T-helper 1 cell treated with Interleukin-12 subunit alpha and Interleukin-12 subunit beta and Interleukin-4 antibody, amounts not matched to agents 30 ng/mL and 1 ng/mL, for 36 hours (primary cell): Measurements from ENCODE around the gene FANCC. TPM values are rescaled to one million over a fixed set of nuclear protein-coding genes. Genes with fewer than 3 reads are reported as not detected.

Experiments used
- intact Hi-C: fragments of 100-400 bp; cut with micrococcal nuclease; formaldehyde crosslinking; loops from one replicate; pipeline ENCODE4 v1.15.1; 2024
- total RNA-seq: library from RNA; stranded (reverse); gene quantifications from 2 replicates; pipeline ENCODE4 v1.2.3, GENCODE V29; 2022

FANCC gene
- total RNA-seq, 1 donor from 2014 or later, result 14.6 TPM

DNA sequence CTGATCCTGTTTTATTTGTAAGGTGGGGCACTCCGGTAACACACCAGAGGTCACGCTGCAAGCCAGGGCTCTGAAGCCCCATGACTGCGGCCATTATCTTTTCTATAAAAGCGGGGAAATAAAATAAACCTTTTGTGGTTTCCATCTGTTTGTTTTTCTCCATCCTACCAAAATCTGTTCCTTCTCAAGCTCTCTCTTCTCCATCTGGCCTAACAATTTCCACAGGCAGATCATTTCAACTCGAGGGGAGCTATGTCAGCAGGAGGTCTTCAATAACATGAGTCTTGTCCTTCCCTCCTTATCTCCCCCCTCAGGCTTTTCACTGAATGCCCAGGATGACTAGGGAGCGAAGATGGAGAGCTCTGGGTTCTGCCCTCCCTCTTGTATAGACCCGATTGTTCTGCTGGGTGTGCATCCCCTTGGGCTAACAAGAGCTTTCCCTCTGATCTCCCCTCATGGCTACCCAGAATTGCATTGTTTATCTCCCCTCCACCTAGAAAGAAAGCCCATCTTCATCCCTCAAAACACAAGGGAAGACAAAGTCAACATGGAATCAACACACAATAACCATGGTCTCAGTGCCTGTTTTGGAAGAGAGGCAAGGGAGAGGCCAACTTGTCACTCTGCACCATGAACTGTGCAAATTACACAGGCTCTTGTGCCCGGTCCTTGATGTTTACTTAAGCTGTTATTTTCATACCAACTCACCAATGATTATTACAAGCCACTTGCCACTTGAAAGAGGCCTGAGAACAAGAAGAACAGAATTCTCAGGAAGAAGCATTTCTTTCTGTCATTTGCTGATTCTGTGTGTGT, 187.8 kb downstream of the FANCC start:
- intact Hi-C loops, result loop anchor here (2.0 to 5.0 kb wide), 4 partner anchors 122 to 403 kb away; partner anchors contain the start of gene AOPEP

DNA sequence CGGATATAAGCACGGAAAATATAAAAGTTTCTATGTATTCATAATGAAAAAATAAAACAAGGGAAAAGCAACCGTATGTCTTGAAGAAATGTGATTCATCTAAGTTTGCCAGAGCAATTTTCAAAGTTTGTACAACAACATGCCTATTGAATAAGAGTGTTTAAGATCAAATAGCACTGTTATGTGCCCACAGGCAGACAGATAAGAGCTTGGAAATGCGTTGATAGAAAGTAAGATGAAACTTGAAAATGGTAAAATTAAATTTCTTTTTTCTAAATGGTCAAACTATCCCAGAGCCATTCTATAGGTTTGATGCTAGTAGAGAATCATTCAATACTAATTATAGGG, 189.4 kb downstream of the FANCC start:
- intact Hi-C loops, result loop anchor here (5.0 kb wide), 1 partner anchor 266 kb away; no protein-coding TSS in a partner anchor

- intact Hi-C loops, result loop anchor here (1.0 to 5.0 kb wide), 3 partner anchors 265 to 446 kb away; no protein-coding TSS in a partner anchor
These were observed 190.0 kb downstream of the FANCC start for GRCh38 chr9:95127249-95128176.

DNA sequence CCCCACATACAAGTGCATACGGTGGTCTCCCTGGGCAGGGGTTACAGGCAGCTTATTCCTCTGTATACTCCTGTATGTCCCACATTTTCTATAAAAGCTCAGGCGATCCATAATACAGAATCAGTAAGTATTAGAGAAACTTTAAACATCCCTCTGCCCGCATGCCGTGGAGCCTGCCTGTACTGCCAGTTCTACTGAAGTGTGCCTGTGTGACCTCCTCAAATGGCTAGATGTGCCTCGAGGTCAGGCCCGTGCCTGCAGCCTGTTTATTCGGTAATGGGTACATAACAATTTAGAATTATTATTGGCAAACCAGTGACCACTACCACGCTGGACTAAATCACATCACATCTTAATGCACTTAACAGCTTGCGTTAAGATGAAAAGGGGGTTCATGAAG, 190.8 kb downstream of the FANCC start:
- intact Hi-C loops, result loop anchor here (1.0 to 5.0 kb wide), 3 partner anchors 264 to 445 kb away; no protein-coding TSS in a partner anchor

- intact Hi-C loops, result loop anchor here (5.0 kb wide), 1 partner anchor 263 kb away; no protein-coding TSS in a partner anchor
These were observed 191.9 kb downstream of the FANCC start for GRCh38 chr9:95125652-95126051.

- intact Hi-C loops, result loop anchor here (5.0 kb wide), 1 partner anchor 262 kb away; no protein-coding TSS in a partner anchor
These were observed 192.7 kb downstream of the FANCC start for GRCh38 chr9:95124582-95125367.

DNA sequence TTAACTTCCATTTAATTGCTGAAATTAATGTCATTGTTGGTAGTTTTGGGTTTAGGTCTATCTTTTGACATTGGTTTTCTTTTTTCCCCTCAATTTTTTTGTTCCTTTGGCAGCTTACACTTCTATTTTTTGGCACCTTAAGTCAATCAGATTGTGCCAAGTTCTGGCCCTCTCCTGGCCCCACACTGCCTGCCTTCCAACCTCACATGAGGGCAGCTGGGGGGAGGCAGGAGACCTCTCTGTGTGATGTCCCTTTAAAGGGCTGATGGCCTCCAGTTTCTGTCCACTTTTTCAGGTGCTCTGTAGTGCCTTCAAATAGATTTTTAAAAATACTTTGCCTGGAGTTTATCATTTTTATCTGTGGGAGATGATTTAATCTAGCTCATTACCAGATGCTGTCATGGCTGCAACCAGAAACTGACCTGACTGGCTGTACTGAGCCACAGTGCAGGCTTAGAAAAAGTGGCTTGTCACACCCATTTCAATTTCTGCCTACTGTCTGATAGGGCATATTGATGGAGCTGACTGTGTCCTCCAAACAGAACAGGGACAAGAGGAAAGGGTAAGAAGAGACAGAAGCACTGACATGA, 196.6 kb downstream of the FANCC start:
- intact Hi-C loops, result no loop called here

GRCh38 chr9:95118596-95118995, 198.9 kb downstream of the FANCC start:
- intact Hi-C loops, result no loop called here

- intact Hi-C loops, result no loop called here
These were observed 200.7 kb downstream of the FANCC start for GRCh38 chr9:95116808-95117204.

DNA sequence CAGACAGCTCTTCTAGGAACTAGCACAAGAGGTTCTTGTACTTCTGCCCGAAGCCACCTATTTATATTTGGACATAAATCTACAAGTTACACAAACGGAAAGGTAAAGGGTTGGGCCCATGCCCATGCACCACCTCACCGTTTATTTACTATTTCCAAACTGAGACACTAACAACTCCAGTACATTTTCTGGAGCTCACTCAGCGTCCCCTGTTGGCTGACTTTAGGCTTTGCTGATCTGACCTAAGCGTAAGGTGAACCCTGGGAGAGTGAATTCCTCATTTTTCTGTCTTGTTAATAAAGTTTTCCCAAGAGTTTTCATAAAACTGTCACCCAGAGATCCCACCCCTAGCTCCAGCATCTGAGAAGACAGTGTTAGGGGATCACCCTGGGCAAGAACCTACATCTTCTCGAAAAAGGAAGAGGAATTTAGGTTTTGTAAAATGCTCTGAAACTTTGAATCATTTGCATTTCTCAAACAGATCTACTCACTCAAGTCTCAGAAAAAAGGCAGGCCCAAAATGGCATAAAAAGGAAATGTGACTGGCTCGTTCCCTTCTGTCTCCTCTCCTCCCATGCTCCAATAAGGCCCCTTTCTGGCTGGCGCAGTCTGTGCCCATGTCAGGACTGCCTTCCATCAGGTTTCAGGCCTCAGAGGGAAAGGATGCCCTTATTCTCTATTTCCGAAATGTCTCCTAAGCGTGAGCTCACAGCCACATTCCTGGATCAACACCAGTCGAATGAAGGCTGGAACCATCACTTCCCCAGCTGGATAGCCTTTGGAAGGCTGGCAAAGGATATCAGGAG, 201.3 kb downstream of the FANCC start:
- intact Hi-C loops, result no loop called here

GRCh38 chr9:95115104-95115503, 202.4 kb downstream of the FANCC start:
- intact Hi-C loops, result no loop called here

GRCh38 chr9:95112436-95113280, 204.9 kb downstream of the FANCC start:
- intact Hi-C loops, result no loop called here

GRCh38 chr9:95111716-95112115, 205.8 kb downstream of the FANCC start:
- intact Hi-C loops, result no loop called here

DNA sequence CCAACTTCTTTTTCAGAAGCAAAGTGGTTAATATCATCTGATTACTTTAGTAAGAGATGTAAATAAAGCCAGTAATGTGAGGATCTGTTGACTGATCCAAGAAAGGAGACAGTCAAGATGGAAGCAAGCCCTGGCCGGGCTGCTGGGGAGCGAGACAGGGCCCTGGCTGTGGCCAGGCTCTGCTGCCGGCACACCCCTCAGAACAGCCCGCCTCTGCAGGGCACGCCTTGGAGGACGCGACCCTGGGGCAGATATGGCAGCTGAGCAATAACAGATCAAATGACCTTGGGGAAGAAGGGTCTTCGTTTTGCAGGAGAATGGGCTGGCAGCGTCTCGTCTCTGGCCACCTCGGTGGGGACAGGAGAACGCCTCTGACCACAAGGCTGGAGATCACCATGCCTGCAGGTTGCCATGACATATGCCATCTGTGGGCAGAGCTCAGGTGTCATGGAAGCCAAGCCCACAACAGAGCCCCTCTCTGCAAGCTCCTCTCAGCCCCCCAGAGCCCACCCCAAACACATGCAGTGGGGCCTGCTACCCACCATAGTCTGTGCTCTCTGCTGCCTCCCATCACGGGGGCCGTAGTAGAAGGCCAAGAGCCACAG, 206.5 kb downstream of the FANCC start:
- intact Hi-C loops, result no loop called here

DNA sequence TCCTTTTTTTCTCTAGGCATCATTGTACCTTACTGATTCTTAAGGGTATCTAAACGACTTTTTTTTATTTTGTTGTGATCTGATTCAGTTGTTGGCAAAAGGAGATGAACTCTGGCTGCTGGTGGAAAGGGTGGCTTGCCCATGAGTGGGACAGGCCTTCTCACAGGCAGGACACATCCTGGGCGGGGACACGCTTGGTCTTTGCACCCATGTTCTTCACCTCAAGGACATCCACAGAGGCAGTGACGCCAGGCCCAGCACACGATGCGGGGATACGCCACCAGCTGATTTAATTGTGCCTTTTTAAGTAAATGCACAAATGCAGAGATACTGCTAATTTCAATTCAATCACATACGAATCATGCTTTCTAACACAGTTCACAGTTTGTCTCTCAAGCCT, 208.1 kb downstream of the FANCC start:
- intact Hi-C loops, result no loop called here

- intact Hi-C loops, result no loop called here
These were observed 208.7 kb downstream of the FANCC start for GRCh38 chr9:95108777-95109176.

DNA sequence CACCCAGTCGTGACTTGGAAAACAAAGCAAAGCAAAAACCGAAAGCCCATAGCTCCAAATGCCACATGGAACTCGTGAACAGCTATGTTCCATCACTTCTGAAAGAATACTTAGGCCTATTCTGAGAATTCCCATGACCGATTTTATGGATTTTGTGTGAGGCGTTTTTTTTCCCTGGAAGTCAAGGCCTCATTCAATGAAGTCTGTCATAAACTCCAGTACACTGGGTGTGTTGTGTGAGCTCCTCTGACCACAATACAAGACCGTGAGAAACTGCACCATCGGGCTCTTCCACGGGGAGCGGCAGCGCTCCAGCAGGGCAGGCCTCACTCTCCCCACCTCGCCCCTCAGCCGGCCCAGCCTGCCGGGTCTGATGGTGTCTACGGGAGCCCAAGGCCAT, 209.5 kb downstream of the FANCC start:
- intact Hi-C loops, result no loop called here

DNA sequence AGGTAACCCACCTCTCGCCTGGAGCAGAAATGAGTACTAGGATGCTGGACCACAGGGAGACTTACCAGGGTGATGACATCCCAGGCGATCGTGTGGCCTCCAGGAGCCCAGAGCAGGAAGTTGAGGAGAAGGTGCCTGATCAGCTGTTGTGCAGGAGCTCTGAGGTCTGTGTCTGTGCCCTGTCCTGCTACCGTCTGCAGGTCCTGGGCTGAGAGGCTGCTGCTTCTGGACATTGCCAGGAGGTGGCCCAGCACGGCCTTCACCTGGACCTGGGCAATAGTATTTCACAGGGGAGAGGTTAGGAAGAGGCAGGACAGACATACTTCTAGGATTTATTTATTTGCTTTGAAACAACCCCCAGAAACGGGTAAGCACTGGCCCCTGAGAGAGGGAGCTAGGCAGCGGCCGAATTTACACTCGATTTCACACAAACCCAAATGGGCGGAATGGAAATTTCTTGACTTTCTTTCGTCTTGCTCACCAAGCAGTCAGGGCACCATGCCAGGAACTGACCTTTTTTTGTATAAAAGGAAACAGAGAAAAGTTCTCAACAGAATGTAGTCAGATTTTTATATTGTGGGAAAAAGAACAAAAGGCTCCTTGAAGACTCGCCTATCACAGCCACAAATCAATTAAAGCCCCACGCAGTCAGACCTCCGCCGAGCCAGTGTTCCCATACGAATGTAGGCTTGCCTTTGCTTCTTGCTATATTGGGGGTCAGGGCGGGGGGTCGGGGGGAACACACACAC, 210.3 kb downstream of the FANCC start:
- intact Hi-C loops, result no loop called here
